ENCODE results near the gene CDH4. TPM values are rescaled to one million over a fixed set of nuclear protein-coding genes. Genes with fewer than 3 reads are reported as not detected.

CDH4 gene
- total and polyA plus RNA-seq, 2 of the 4 experiments (the other 2 are of a cell fraction): 1.6 to 3.5 TPM

DNA sequence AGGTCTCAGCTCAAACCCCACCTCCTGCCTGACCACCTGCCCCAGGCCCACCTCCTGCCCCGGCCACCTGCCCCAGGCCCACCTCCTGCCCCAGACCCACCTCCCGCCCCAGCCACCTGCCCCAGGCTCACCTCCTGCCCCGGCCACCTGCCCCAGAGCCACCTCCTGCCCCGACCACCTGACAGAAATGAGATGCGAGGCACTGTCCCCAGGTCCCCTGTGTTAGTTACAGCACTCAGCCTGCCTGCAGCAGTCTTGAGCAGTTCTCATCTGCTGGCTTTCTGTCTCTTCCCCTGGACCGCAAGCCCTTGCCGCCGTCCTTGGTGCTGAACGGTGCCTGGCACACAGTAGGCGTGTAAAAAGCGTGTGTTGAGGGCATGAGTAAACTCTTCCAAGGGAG is 79.5 kb downstream of the CDH4 start:
- Histone ChIP-seq H3K56ac (ENCODE audit: extremely low read depth, insufficient read depth, low read length) (no peak overlapping the region), H2AFZ (replicated peaks; ENCODE audit: low read length, poor library complexity) (no peak overlapping the region), H3K4ac (ENCODE audit: low read depth, low read length) (no peak overlapping the region), H3K23ac (ENCODE audit: low read depth, low read length) (no peak overlapping the region), H4K20me1 (ENCODE audit: insufficient read depth, low read length) (peaks cover 16% of the 10 kb centered on the region), H2BK120ac (ENCODE audit: low read depth, low read length) (no peak overlapping the region), H4K5ac (ENCODE audit: low read depth, low read length) (no peak overlapping the region), H2BK20ac (ENCODE audit: low read depth, low read length) (no peak overlapping the region), H3K4me2 (ENCODE audit: low read depth, low read length) (no peak overlapping the region), H3K4me1 (ENCODE audit: control insufficient read depth, insufficient read depth, low read length) (no peaks in the 10 kb centered on the region), H2AK9ac (replicated peaks; ENCODE audit: low read depth, low read length, poor library complexity) (no peak overlapping the region), H3K14ac (replicated peaks; ENCODE audit: low read depth, low read length) (no peak overlapping the region), H2BK15ac (ENCODE audit: low read depth, low read length) (no peak overlapping the region), H4K91ac (ENCODE audit: insufficient read depth, low read depth, low read length) (no peak overlapping the region), H3K9me1 (ENCODE audit: insufficient read depth, low read length) (no peaks in the 10 kb centered on the region; the same call in 1 of the 2 replicates), H3K36me3 (ENCODE audit: control insufficient read depth, insufficient read depth, low read length) (no peaks in the 10 kb centered on the region), H3K4me3 (ENCODE audit: insufficient read depth, low read depth, low read length) (no peak overlapping the region), H3K9ac (ENCODE audit: low read depth, low read length) (no peak overlapping the region), H3K79me1 (ENCODE audit: low read depth in 1 of 2, low read length in 2 of 2) (no peaks in the 10 kb centered on the region), H3K27me3 (ENCODE audit: control insufficient read depth, insufficient read depth, low read length) (no peaks in the 10 kb centered on the region), H2BK5ac (ENCODE audit: low read depth, low read length, poor library complexity, severe bottlenecking) (no peak overlapping the region), H3K27ac (ENCODE audit: insufficient read depth, low read length) (no peak overlapping the region), H3K18ac (ENCODE audit: low read depth, low read length) (no peak overlapping the region), H3K9me3 (ENCODE audit: control insufficient read depth, insufficient read depth, low read length) (peaks cover 2% of the 10 kb centered on the region; the same call in 1 of the 2 replicates), H2AK5ac (ENCODE audit: low read depth, low read length) (no peak overlapping the region), H4K8ac (ENCODE audit: low read depth in 2 of 2, low read length in 2 of 2) (no peak overlapping the region)
- 80% methylated on average over 10 of the region's 11 CpGs; no CpG with 5 or more reads in 1 of the 2 experiments for WGBS, 2 experiments (ENCODE audit: extremely low coverage in 2 of 2, insufficient read length in 1 of 2)
- intact Hi-C loops (cut with micrococcal nuclease): no loop called here
- CTCF ChIA-PET: no interaction called here
- POLR2A ChIA-PET (ENCODE audit: unreplicated experiment): no interaction called here
- dilution Hi-C loops (cut with HindIII; ENCODE audit: low sequenced_read_pairs, unreplicated experiment): no loop called here
- DNase-seq: no peak
- no TSS peak for BruUV-seq (replicated peaks)
- no peak for ATAC-seq (ENCODE audit: low read depth)
- TF ChIP-seq RFX5 (IDR thresholded peaks at IDR 0.05; ENCODE audit: low read depth, low read length) (no peak), NFE2L2 (IDR thresholded peaks at IDR 0.05; ENCODE audit: low read depth, low read length) (no peak), MAZ (IDR thresholded peaks at IDR 0.05; ENCODE audit: borderline replicate concordance, low read depth, low read length) (no peak), FOS (IDR thresholded peaks at IDR 0.05; ENCODE audit: low read depth, low read length) (no peak), CHD1 (IDR thresholded peaks at IDR 0.05; ENCODE audit: low read depth, low read length) (no peak), CEBPB (IDR thresholded peaks at IDR 0.05; ENCODE audit: low read depth, low read length) (no peak), BHLHE40 (IDR thresholded peaks at IDR 0.05; ENCODE audit: low read depth, low read length) (no peak), RCOR1 (IDR thresholded peaks at IDR 0.05; ENCODE audit: insufficient replicate concordance, low read length) (no peak), POLR2A (IDR thresholded peaks at IDR 0.05; ENCODE audit: low read depth, low read length) (no peak), SMC3 (IDR thresholded peaks at IDR 0.05; ENCODE audit: low read depth, low read length) (no peak), RAD21 (IDR thresholded peaks at IDR 0.05; ENCODE audit: low read length) (no peak), MXI1 (IDR thresholded peaks at IDR 0.05; ENCODE audit: borderline replicate concordance, low read depth, low read length) (no peak), MAFK (IDR thresholded peaks at IDR 0.05; ENCODE audit: low read depth, low read length) (no peak)
- TF ChIP-seq, protein P1, sequence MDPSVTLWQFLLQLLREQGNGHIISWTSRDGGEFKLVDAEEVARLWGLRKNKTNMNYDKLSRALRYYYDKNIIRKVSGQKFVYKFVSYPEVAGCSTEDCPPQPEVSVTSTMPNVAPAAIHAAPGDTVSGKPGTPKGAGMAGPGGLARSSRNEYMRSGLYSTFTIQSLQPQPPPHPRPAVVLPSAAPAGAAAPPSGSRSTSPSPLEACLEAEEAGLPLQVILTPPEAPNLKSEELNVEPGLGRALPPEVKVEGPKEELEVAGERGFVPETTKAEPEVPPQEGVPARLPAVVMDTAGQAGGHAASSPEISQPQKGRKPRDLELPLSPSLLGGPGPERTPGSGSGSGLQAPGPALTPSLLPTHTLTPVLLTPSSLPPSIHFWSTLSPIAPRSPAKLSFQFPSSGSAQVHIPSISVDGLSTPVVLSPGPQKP (IDR thresholded peaks at IDR 0.05; ENCODE audit: borderline replicate concordance, low read depth, low read length): no peak
- TF ChIP-seq, protein P2, sequence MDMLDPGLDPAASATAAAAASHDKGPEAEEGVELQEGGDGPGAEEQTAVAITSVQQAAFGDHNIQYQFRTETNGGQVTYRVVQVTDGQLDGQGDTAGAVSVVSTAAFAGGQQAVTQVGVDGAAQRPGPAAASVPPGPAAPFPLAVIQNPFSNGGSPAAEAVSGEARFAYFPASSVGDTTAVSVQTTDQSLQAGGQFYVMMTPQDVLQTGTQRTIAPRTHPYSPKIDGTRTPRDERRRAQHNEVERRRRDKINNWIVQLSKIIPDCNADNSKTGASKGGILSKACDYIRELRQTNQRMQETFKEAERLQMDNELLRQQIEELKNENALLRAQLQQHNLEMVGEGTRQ (IDR thresholded peaks at IDR 0.05; ENCODE audit: low read depth, low read length): no peak
- TF ChIP-seq, protein P3, sequence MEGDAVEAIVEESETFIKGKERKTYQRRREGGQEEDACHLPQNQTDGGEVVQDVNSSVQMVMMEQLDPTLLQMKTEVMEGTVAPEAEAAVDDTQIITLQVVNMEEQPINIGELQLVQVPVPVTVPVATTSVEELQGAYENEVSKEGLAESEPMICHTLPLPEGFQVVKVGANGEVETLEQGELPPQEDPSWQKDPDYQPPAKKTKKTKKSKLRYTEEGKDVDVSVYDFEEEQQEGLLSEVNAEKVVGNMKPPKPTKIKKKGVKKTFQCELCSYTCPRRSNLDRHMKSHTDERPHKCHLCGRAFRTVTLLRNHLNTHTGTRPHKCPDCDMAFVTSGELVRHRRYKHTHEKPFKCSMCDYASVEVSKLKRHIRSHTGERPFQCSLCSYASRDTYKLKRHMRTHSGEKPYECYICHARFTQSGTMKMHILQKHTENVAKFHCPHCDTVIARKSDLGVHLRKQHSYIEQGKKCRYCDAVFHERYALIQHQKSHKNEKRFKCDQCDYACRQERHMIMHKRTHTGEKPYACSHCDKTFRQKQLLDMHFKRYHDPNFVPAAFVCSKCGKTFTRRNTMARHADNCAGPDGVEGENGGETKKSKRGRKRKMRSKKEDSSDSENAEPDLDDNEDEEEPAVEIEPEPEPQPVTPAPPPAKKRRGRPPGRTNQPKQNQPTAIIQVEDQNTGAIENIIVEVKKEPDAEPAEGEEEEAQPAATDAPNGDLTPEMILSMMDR (conservative IDR thresholded peaks at IDR 0.05; ENCODE audit: low read depth, low read length): no peak
- in situ Hi-C loops (cut with MboI; ENCODE audit: low sequenced_read_pairs): no loop called here

Data from IMR-90 (cell line).